GM19099 (cell line): ENCODE data around the gene ECE1.

Experiments used
- POLR2A ChIP-seq: IDR thresholded peaks from 3 replicates; pipeline ENCODE4 v1.6.1; 2011; ENCODE audit warnings: low read depth; ENCODE audit not compliant: insufficient read length; ENCODE audit errors: extremely low read depth

The ECE1 gene

DNA sequence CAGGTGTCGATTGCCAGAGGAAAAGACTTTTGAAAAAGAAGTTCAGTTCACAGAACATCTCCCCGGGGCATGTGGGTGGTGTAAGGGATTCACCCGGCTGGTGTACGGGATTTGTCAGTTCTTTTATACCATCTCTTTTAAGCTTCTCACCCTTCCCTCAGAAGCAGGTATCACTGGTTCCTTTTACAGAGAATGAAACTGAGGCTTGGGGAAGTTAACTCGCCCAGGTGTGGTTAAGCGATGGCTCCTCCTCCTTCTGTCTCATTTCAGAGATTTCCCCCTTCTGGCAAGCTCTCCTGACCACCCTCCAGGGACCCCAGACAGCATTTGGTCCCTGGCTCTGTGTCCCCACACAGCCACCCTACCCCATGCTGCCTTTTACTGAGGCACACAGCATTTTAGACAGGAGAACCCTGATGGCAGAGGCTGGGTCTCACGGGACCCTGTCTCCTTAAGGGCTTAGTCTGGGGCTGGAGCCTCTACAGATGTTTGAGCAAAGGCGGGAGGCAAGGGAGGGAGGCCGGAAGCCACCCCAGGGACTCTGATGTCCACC, 2.8 kb upstream of the ECE1 start:
- TF ChIP-seq POLR2A: no peak

DNA sequence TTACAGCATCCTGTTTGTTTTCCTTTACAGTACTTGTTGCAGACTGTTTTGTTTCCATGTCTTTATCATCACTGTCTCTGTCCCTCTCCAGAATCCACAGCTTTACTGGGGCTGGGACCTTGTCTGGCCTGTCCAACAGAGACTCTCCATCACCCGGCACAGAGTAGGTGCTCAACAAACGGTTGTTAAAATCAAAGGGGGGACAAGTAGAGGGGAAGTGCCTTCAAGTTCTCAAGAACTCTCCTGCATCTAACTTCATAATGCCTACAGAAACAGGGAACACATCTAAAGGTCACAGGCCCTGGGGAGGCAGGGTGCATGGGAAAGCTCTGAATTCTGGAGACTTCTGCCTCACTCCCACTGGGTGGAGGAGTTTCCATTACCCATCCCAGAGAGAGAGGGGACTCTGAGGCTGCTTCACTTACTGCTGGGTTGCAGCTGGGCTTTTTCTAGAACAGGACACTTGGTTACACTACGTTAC, 2.3 kb upstream of the ECE1 start:
- no peak for TF ChIP-seq POLR2A

DNA sequence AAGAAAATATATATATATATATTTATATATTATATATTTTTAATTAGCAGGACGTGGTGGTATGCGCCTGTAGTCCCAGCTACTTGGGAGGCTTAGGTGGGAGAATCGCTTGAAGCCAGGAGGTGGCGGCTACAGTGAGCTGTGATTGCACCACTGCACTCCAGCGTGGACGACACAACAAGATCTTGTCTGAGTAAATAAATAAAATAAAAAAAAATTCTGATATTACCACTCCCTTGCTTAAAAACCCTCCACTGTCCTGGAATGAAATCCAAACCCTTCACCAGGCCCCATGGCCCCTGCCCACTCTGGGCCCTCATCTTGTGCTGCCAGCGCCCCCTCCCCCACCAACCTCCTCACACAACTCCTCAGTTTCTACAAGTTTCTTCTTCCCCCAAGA, 1.7 kb upstream of the ECE1 start:
- no peak for TF ChIP-seq POLR2A

DNA sequence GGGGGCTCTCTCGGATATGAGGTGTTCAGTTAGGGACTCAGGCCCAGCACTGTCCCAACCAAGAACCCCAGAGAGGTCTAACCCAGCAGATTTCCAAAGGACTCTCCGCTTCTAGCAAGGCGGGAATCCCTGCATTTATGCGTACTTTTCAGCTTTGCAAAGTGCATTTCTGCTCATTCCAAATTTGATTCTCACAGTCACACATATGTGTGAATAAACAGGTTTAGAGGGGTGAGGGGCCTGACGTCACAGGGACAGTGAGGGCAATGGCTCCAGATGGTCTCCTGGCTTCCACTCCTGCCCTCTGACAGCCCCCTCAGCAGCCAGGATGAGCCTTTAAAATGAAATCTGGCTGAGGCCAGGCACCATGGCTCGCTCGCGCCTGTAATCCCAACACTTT, 921 bp upstream of the ECE1 start:
- TF ChIP-seq POLR2A: no peak

DNA sequence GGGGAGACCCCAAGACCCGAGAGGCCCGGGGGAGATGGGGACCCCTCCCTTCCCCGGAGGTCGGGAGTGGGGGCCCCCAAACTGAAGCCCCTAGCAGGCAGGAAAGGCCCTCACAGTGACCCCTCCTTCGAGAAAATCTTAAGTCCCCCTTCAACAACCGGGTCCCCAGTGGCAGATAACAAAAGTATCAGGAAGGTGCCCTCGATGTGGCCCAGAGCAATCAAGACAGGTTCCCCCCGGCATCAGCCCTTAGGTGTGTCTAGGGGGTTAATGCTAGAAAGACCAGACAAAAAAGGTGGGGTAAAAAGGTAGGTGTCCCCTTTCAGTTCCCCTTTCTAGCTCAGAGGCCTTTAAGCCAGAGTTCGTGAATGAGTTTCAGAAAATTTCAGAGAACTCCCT, 282 bp upstream of the ECE1 start:
- TF ChIP-seq POLR2A: no peak

DNA sequence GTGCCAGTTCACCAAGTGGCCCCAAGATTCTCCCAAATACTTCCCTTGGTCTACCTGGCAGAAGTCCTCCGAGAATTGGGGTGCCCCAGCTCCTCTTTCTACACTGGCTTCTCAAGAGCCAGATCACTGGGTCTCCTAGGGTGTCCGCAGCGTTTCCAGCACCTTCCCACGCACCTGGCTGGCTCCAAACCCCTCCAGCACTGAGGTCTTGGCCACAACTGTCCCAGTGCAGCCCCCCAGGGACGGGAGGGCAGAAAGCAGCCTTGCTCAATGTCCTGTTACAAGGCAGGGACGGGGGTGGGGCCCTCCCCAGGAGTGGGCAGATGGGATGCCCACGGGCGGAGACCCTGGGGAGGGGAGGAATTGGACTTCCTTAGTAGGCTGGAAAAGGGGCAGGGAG, 1.1 kb downstream of the ECE1 start:
- no peak for TF ChIP-seq POLR2A

DNA sequence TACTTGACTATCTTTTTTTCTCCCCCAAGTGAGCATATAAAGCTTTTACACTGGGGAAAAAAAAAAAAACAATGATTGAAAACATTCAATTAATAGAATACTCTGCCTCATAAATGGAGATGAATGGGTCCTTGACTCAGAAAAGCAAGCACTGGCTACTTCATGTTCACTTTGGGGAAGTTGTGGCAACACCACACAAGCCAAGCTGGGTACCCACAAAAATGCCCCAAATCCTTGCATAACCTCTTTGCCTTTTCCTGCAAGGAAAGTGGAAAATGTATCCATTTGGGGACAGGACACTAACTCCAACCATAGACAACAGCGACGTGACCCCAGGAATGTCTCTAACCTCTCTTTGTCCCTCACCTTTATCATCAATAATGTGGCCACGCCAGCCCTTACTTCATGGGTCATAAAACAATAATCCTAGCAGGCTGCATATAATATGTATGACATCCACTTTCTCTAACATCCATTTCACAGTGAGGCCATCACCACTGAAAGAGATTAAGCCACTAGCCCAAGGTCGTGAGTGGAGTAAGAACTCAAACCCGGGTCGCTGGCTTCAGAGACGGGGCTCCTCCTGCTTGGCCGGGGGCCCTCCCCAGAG, 2.3 kb downstream of the ECE1 start:
- no peak for TF ChIP-seq POLR2A

DNA sequence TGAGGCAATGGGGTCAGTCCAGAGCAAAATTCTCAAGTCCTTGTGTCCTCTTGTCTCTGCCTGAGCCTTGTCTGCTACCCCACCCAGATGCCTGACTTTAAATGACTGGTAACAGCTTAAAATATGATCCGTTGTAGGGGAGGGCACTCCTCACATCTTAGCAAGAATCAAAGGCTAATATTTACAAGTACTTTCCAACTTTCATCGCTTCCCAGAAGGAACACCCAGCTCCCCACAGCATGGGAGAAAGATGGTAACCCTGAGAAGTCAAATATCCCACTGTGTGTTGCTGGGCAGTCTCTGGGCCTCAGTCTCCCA, 5.2 kb downstream of the ECE1 start:
- TF ChIP-seq POLR2A: no peak

DNA sequence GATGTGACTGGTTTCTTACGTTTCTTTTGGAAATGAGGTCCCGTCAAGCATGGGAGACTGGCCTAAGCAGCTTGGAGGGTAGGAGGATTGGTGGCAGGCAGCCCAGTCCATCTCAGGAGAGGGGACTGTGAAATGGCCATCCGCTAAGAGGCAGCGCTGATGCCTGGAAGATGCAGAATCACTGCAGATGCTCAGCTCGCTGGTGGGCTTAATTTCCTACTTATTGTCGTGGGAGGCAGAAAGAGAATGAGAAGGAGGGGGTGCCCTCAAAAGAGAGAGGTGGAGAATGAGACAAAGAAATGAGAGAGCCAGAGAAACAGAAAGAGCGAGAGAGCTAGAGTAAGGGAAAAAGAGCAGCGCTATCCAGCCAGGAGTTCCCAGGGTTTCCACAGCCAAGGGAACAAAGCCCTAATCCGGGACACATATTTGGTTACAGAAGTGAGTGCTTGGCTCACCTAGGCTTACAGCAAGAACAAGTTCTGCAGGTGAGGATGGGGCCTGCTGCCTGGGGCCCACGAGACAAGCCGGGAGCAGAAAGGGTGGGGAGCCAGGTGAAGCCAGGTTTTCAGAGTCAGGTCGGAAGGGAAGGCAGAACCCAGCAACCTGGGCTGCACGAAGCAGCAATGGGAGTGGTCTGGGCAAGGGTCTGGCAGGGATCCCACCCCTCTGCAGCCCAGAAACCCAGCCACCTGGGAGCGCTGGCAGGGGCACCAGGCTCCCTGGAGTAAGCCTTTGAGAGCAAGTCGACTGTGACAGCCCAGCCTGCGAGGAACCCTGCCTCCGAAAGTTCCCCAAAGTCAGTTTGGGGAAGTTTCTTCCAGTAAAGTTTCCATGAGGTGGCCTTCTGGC, 5.8 kb downstream of the ECE1 start:
- no peak for TF ChIP-seq POLR2A

DNA sequence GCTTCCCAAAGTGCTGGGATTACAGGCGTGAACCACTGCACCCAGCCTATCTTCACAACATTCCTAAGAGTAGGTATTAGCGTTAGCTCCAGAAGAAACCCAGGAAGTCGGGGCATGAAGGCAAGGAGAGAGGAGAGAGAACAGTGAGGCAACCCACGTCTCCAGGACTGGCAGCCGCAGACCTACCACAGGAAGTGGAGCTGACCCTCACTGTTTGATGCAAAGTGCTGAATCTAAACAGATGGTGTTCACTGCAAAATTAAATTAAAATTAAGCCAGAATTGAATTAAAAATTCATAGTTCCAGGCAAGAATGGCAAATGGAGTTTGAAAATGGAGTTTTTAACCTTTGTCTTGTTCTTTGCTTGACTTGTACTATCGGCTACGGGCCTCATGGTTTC, 6.7 kb downstream of the ECE1 start:
- no peak for TF ChIP-seq POLR2A

DNA sequence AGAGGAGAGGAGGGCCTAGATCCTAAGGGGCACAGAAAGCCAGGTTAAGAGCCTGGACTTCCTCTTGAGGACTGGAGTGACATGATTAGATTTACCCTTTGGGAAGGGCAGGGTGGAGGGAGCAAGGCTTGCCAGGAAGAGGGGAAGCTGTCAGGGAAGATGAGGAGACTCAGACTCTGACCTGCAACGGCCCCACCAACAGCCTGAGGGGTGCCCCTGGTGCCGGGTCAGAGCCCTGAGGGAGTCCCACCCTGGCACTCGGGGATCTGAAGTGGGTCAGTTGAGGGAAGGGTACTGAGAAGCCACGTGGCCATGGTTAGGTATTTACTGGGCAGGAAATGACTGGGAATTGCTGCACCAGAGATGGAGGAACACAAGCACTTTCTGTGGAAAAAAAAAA, 9.8 kb downstream of the ECE1 start:
- no peak for TF ChIP-seq POLR2A

DNA sequence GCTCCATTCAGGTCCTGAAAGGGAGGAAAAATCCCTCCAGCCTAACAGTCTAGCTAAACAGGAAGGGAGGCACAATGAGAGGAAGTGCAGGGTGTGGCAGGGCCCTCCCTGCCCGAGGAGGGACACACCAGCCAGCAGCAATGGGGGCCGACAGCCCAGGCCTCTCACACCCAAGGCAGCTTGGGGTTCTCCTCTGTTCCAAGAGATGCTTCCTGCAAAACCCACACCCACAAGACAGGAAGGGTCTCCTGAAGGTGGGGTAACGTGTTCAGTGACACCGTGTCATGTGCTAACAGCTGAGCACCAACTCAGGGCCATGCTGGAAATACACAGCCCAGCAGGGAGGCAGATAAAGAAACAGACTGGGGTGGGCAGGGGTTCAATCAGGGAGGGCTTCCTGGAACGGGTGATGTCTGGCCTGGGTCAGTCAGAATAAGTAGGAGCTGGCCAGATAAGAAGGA, 10.2 kb downstream of the ECE1 start:
- TF ChIP-seq POLR2A: no peak

DNA sequence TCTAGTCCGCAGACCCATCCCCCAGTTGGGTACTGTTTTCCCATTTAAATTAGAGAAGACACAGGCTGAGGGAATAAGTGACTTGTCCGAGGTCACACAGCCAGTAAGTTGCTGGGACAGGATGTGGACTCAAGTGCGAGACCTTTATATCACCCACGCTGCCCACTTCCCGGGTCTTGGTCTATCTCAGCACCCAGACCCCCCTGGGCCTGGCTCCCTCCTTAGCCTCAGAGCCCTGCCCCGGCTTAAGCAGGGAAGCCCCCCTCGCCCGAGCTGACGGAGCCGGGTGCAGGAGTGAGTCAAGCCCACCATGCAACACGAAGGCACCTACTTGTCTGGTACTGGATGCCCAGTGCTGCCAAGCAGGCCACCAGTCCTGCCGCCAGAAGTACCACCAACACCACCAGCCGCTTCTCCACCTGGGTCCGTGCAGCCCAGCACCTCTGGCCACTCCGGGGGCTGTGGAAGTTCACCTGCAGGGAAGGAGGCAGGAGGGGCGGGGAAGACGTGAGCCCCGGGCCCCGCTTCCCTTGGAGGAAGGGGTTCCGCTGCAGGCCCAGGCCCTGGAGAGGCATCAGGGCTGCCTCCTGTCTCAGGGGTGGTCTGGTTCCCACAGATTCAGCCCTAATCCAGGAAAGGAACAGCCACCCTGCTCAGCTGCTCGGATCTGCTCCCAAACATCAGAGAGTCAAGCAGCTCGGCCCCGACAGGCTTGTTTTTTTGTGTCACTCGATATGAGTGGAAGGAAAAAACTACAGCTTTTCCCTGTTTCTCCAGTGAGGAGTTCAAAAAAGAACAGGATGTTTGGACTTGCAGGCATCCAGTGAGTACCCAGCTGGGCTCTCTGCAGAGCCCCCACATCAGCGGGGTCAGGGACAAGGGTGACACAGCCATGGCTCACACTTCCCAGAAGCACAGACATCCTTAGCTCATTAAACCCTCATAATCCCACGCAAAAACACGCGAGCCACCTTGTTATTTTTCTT, 11.1 kb downstream of the ECE1 start:
- TF ChIP-seq POLR2A: no peak

DNA sequence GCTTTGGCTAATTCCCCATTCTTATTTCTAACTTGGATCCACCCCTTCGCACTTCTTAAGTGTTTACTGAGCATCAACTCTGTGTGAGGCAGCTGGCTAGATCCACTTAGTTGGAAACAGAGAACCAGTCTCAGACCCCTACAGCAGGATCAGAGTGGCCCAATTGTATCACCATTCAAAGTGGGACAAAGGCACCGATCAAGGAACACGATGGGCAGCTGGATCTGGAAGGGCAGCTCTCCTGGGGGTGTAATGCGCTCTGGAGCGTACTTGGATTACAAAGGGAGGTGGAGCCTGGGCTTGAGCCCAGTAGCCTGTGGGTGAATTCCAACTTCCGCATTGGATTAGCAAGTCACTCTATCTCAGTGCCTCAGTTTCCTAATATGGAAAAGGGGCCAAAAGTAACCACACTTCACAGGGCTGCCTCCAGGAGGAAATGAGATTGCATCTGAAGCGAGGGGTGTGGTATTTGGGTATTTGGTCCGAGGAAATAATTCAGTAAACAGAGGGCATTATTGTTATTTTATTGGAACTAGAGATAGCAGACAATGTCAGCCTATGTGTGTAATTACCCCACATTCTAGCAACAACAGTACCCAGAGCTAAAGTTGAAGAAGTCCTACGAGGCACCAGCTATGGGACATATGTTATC, 11.9 kb downstream of the ECE1 start:
- TF ChIP-seq POLR2A: no peak
